HG02973 (cell line): ENCODE measurements around the gene RAPGEF3.

Experiments used
- ATAC-seq: cut with Tn5 transposase; IDR thresholded peaks from one replicate; pipeline ENCODE4 v1.9.1; 2021; ENCODE audit warnings: moderate library complexity; ENCODE audit not compliant: unreplicated experiment

The RAPGEF3 gene

DNA sequence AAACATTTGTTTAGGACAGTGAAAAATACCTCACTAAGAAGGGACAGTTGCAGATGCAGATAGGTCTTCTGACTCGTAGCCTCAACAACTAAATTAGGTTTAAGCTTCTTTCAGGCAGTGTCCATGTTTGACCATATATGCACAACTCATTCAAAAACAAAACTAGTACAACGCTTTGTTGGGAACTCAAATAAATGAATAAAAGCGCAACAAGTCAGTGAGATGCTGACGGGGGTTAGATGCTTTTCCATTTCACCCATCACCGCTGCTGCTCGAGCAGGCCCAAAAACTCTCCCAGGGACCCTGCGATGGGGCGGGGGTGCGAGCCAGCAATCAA, 53.5 kb downstream of the RAPGEF3 start:
- ATAC-seq: no peak

DNA sequence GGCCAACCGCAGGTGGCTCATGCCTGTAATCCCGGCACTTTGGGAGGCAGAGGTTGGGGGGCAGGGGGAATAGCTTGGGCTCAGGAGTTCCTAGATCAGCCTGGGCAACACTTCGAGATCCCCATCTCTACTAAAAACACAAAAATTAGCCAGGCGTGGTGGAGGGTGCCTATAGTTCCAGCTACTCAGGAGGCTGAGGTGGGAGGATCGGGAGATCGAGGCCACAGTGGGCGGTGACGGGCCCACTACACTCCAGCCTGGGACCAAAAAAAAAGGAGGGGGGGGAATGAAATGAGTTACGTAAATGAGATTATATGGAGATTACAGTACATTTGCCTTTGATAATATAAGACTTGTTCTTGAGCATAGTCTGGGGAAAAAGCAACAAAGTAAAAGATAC, 54.0 kb downstream of the RAPGEF3 start:
- ATAC-seq: no peak

DNA sequence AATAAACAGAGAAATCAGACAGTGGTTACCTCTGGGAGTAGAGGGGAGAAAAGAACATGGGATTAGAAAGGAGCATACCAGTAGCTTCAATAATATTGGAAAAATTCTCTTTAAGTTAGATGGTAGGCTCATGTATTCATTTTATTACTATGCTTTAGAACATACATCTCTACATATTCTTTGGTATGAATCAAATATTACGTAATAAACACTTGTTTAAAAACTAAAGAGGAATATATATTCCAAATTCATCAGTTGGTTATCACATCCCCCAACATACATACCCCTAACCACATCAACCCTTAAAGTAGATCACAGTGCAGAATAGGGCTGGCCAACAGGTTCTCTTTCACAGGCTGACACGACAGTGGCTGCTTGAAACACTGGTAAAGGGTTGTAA, 58.4 kb downstream of the RAPGEF3 start:
- ATAC-seq: no peak

DNA sequence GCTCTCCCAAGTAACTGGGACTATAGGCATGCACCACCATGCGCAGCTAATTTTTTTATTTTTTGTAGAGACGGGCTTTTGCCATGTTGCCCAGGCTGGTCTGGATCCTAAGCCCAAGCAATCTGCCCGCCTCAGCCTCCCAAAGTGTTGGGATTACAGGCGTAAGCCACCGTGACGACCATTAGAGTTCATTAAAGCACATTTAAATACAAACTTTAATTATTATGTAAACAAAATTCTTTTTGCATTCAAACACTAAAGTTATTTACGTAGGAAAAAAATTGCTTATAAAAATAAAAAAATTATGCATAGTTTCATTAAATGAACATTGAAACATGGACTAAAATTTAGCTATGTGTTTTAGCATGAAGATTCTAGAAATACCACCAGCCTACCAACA, 60.0 kb downstream of the RAPGEF3 start:
- no peak for ATAC-seq

DNA sequence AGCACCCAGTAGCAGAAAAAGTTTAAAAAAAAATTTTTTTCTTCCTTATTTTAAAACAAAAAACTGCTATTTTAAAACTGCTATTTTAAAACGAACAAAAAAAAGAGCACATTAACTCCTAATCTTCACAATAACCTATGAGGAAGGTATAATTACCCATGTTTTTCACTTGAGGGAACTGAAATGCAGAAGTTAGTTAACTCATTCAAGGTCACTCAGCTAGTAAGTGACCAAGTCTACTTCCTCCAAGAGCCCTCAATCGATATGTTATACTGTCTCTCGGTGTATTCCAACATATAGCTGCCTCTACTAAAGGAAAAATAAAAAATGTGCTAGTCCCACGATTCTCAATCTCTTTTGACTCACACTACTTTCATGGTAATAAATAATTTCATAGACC, 60.6 kb downstream of the RAPGEF3 start:
- ATAC-seq: no peak

DNA sequence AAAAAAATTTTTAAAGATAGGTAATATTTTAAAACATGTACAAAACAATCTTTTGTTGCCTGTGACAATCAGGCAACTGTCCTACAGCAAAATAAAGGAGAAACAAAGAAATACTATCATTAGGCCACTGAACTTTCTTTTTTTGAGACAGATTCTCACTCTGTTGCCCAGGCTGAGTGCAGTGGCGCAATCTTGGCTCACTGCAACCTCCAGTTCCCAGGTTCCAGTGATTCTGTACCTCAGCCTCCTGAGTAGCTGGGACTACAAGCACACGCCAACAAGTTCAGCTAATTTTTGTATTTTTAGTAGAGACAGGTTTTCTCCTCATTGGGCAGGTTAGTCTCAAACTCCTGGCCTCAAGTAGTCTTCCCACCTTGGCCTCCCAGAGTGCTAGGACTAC, 69.5 kb downstream of the RAPGEF3 start:
- ATAC-seq: no peak

DNA sequence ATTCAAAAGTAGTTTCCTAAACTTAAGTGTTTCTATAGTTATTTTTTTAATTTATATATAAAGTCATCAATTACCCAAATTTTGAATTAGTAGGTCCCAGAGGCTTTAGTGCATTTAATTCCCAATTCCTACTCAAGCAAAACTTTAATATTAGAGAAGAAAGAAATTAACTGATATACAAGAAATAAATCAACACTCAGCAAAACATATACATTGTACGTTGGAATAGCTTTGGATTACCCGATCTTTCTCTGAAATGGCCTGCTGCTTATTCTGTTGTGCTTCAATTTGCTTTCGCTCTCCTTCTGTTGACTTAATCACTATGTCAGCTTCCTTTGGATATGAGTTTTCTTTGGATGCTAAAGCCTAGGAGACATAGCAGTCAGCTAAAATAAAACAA, 71.0 kb downstream of the RAPGEF3 start:
- ATAC-seq: no peak

DNA sequence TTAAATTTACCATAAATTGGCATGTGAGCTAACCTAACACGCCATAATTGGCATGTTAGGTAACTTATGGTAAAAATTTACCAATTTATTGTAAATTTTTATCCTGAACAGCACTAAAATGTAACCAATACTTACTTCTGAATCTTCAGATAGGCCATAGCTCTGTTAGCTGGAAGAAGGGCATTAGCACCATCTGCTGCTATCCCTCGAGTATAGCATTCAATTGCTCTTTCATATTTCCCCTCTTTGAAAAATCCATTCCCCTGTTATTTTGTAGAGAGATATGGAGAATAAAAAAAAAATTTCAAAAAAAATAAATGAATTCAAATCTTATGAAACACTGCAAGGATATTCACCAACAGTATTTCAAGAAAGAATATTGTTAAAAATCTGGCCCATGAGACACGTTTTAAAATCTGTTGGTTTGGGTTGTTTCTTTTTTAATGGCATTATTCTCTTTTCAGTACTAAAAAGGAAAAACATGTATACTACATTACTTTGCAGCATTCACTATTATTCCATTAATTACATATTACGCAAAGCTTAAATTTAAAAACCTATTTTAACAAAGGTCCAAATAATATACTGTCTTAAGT, 71.9 kb downstream of the RAPGEF3 start:
- no peak for ATAC-seq
